HepG2 (cell line): Measurements from ENCODE around the gene DNAH8. TPM values are rescaled to one million over a fixed set of nuclear protein-coding genes. Genes with fewer than 3 reads are reported as not detected.

Source experiments
- ATAC-seq: fragments of 200-7000 bp; cut with Tn5 transposase; 3 replicates; pipeline ENCODE4 v1.9.1; 2020; ENCODE audit warnings: mild to moderate bottlenecking, moderate library complexity
- BruUV-seq: library from RNA; stranded (reverse); fragments of 400-500 nt; replicated peaks from 2 replicates; lab custom pipeline; 2021; lab: Mats Ljungman, UMichigan
- CTCF ChIA-PET: fragments of 300-600 bp; formaldehyde crosslinking; extraction: SDS; loops from one replicate; lab custom pipeline; 2021; ENCODE audit warnings: low total read pairs, inconsistent platforms, low intra/inter-chr PET ratio; lab: Yijun Ruan, JAX
- POLR2A ChIA-PET: fragments of 350-600 bp; sonication (Branson Sonifier 250); formaldehyde crosslinking; loops from one replicate; lab custom pipeline; 2020; ENCODE audit warnings: antibody characterized with exemption, inconsistent platforms; lab: Yijun Ruan, JAX
- DNase-seq: peaks from one replicate; pipeline ENCODE4 v3.0.0-alpha.2; 2015; ENCODE audit warnings: low spot score
- FAIRE-seq: peaks from 3 replicates; lab custom pipeline; 2011; peaks lifted over from hg19 to GRCh38; lab: Jason Lieb, UNC
- H2AFZ ChIP-seq: one replicate; pipeline ENCODE4 v1.6.1; 2011; ENCODE audit warnings: low read length, inconsistent platforms
- H3K27ac ChIP-seq: fragments of 300-600 bp; 3 replicates; pipeline ENCODE4 v1.8.0; 2011; ENCODE audit warnings: mixed run types, mild to moderate bottlenecking, mixed read lengths, low read length, inconsistent platforms; ENCODE audit not compliant: insufficient read depth; ENCODE audit errors: extremely low read length
- H3K27me3 ChIP-seq, 2 experiments: fragments of 200-600 bp in 1 of 2; 2 replicates in 1 of 2; 3 replicates in 1 of 2; pipeline versions ENCODE4 v1.6.0 to v1.8.0; 2011; ENCODE audit warnings: low read length in 2 of 2, mild to moderate bottlenecking in 2 of 2, moderate library complexity in 2 of 2, inconsistent platforms in 1 of 2; ENCODE audit not compliant: insufficient read depth in 2 of 2, control insufficient read depth in 1 of 2
- H3K36me3 ChIP-seq, 2 experiments: fragments of 200-600 bp in 1 of 2; replicated peaks in 1 of 2; 2 replicates in 1 of 2; 3 replicates in 1 of 2; pipeline versions ENCODE4 v1.5.1 to v1.8.0; 2011; ENCODE audit warnings: low read length in 2 of 2, inconsistent platforms in 1 of 2; ENCODE audit not compliant: insufficient read depth in 2 of 2, control insufficient read depth in 1 of 2
- H3K4me1 ChIP-seq: 2 replicates; pipeline ENCODE4 v1.5.1; 2012; ENCODE audit warnings: low read length, inconsistent platforms; ENCODE audit not compliant: insufficient read depth
- H3K4me2 ChIP-seq: 2 replicates; pipeline ENCODE4 v1.6.0; 2011; ENCODE audit warnings: low read depth, low read length, inconsistent platforms
- H3K4me3 ChIP-seq, 3 experiments: fragments of 200-600 bp in 1 of 3; sonication (generic), shearing (Covaris generic) in 1 of 3; replicated peaks in 1 of 3; 2 replicates each; pipeline ENCODE4 v1.5.1; 2011 to 2016; ENCODE audit warnings: low read length in 3 of 3, inconsistent platforms in 2 of 3, low read depth in 2 of 3, mild to moderate bottlenecking in 2 of 3, control low read depth in 1 of 3, mixed read lengths in 1 of 3; ENCODE audit not compliant: insufficient read depth in 1 of 3
- H3K79me2 ChIP-seq: one replicate; pipeline ENCODE4 v1.6.1; 2011; ENCODE audit warnings: low read length, inconsistent platforms; ENCODE audit not compliant: insufficient read depth
- H3K9ac ChIP-seq: 2 replicates; pipeline ENCODE4 v1.6.0; 2011; ENCODE audit warnings: mild to moderate bottlenecking, low read depth, low read length, inconsistent platforms; ENCODE audit not compliant: insufficient read depth
- H3K9me3 ChIP-seq: 2 replicates; pipeline ENCODE4 v1.5.1; 2012; ENCODE audit warnings: mild to moderate bottlenecking, low read length
- H4K20me1 ChIP-seq: 2 replicates; pipeline ENCODE4 v1.6.0; 2011; ENCODE audit warnings: inconsistent platforms, mild to moderate bottlenecking, low read length, moderate library complexity; ENCODE audit not compliant: insufficient read depth
- ARID5B ChIP-seq: IDR thresholded peaks from 2 replicates; pipeline ENCODE4 v1.4.0; 2020; ENCODE audit warnings: mild to moderate bottlenecking, missing genetic modification reagents
- EEA1 ChIP-seq: sonication (generic); formaldehyde crosslinking; IDR thresholded peaks from 2 replicates; pipeline ENCODE4 v1.5.1; 2020; ENCODE audit warnings: mild to moderate bottlenecking, missing genetic modification reagents, borderline replicate concordance
- GLI4 ChIP-seq: sonication (generic); formaldehyde crosslinking; IDR thresholded peaks from 2 replicates; pipeline ENCODE4 v1.5.1; 2020; ENCODE audit warnings: missing genetic modification reagents, mild to moderate bottlenecking, moderate library complexity, borderline replicate concordance
- MBD4 ChIP-seq: IDR thresholded peaks from 2 replicates; pipeline ENCODE4 v1.6.1; 2012; ENCODE audit warnings: low read length, inconsistent platforms, borderline replicate concordance
- NFIC ChIP-seq: IDR thresholded peaks from 2 replicates; pipeline ENCODE4 v1.6.1; 2012; ENCODE audit warnings: mild to moderate bottlenecking, low read length, inconsistent platforms
- POLR2AphosphoS2 ChIP-seq: IDR thresholded peaks from 2 replicates; pipeline ENCODE4 v1.6.1; 2011; ENCODE audit warnings: low read depth, low read length, improper control_type of control experiment
- SOX5 ChIP-seq: IDR thresholded peaks from 2 replicates; pipeline ENCODE4 v1.6.1; 2016; ENCODE audit warnings: borderline replicate concordance
- TFDP2 ChIP-seq: sonication (generic); formaldehyde crosslinking; IDR thresholded peaks from 2 replicates; pipeline ENCODE4 v1.4.0; 2020; ENCODE audit warnings: missing genetic modification reagents
- ZBTB8A ChIP-seq: sonication (generic); formaldehyde crosslinking; IDR thresholded peaks from 2 replicates; pipeline ENCODE4 v1.4.0; 2020; ENCODE audit warnings: mild to moderate bottlenecking, low read depth, missing genetic modification reagents, borderline replicate concordance
- ZNF44 ChIP-seq: sonication (generic); formaldehyde crosslinking; IDR thresholded peaks from 2 replicates; pipeline ENCODE4 v1.5.1; 2020; ENCODE audit warnings: mild to moderate bottlenecking, missing genetic modification reagents
- WGBS: methylation state at CpG from one replicate; pipeline ENCODE4 v1.1.6; 2017; ENCODE audit warnings: low lambda C conversion rate; 5-methylcytosine and 5-hydroxymethylcytosine counted together
- in situ Hi-C: cut with HindIII; loops from 2 replicates; pipeline ENCODE4 v1.10.0; 2017; ENCODE audit warnings: low pct_unique_long_range_greater_than_20kb; ENCODE audit not compliant: extremely low pct_ligation_motif_present
- intact Hi-C: fragments of 100-400 bp; cut with micrococcal nuclease; formaldehyde crosslinking; loops from one replicate; pipeline ENCODE4 v1.10.0; 2022; ENCODE audit not compliant: unreplicated experiment
- polyA plus RNA-seq, 8 experiments: library from polyadenylated mRNA; depleted of rRNA in 3 of 8; stranded (reverse) in 7 of 8; unstranded in 1 of 8; fragments of >200 nt; fragmentation: Illumina TruSeq in 4 of 8; extraction: Trizol in 4 of 8; gene quantifications; 2 replicates each; pipeline versions ENCODE4 v1.2.1 to v1.2.3, GENCODE V29; 2011 to 2016; ENCODE audit warnings: low read depth in 4 of 8, missing spikeins in 1 of 8, mixed read lengths in 1 of 8; ENCODE audit not compliant: insufficient read depth in 1 of 8
- total RNA-seq, 5 experiments: library from RNA; depleted of rRNA; stranded (reverse); fragments of >200 nt; fragmentation: Illumina TruSeq; extraction: Trizol; gene quantifications; 2 replicates each; pipeline ENCODE4 v1.2.3, GENCODE V29; 2016; ENCODE audit warnings: low read depth in 1 of 5

The DNAH8 gene
- total and polyA plus RNA-seq, 2 of the 13 experiments (the other 11 are each of a cell fraction or from before 2014, with no cell fraction given): not detected

- no peak; the same call in 2 of the 3 replicates for ATAC-seq
- Histone ChIP-seq H3K4me2 (no peak overlapping the region), H3K4me1 (no peaks in the 10 kb centered on the region), H3K9ac (no peak overlapping the region), H2AFZ (no peak overlapping the region), H3K36me3 (no peaks in the 10 kb centered on the region), H3K27ac (no peak overlapping the region), H3K79me2 (no peaks in the 10 kb centered on the region), H3K9me3 (no peaks in the 10 kb centered on the region), H4K20me1 (no peaks in the 10 kb centered on the region), H3K4me3 (no peak overlapping the region), H3K27me3 (peaks cover 8 to 9% of the 10 kb centered on the region in 2 experiments; a peak in 4 of 5 replicates)
- ChIA-PET POLR2A (no interaction called here), CTCF (no interaction called here)
- WGBS: 37% methylated on average over 14 of the region's 17 CpGs
- DNase-seq: no peak
- intact Hi-C loops (no loop called here), in situ Hi-C loops (no loop called here)
- no TSS peak for BruUV-seq
- TF ChIP-seq EEA1 (CRISPR knock-in tag) (no peak), TFDP2 (CRISPR knock-in tag) (no peak), ZNF44 (no peak)
- FAIRE-seq: no peak
Observed at GRCh38 chr6:39073471-39074355, 358.6 kb downstream of the DNAH8 start.

- ChIA-PET POLR2A (no interaction called here), CTCF (no interaction called here)
- in situ Hi-C loops: no loop called here
- DNase-seq (no peak), ATAC-seq (no peak), FAIRE-seq (no peak)
- BruUV-seq: no TSS peak
- Histone ChIP-seq H3K4me3 (no peak overlapping the region), H3K27me3 (peaks cover 8 to 9% of the 10 kb centered on the region in 2 experiments; a peak in 4 of 5 replicates), H3K4me1 (no peaks in the 10 kb centered on the region), H3K4me2 (no peak overlapping the region), H4K20me1 (no peaks in the 10 kb centered on the region), H3K9ac (no peak overlapping the region), H3K9me3 (no peaks in the 10 kb centered on the region), H3K79me2 (no peaks in the 10 kb centered on the region), H2AFZ (no peak overlapping the region), H3K36me3 (no peaks in the 10 kb centered on the region), H3K27ac (no peak overlapping the region)
- WGBS: 10% methylated on average over 9 of the region's 9 CpGs
- intact Hi-C loops: no loop called here
- no peak for TF ChIP-seq MBD4
- no peak for TF ChIP-seq POLR2AphosphoS2
- TF ChIP-seq ARID5B (CRISPR knock-in tag): no peak
- no peak for TF ChIP-seq NFIC
- TF ChIP-seq GLI4 (CRISPR knock-in tag): no peak
- TF ChIP-seq ZBTB8A (CRISPR knock-in tag): no peak
- no peak for TF ChIP-seq SOX5 (CRISPR knock-in tag)
Observed at GRCh38 chr6:39074486-39074885, 359.4 kb downstream of the DNAH8 start.
